Nephron progenitor cell (in vitro differentiated cells): ENCODE measurements around the gene SYNCRIP.

Source experiments
- DNase-seq: peaks from one replicate; pipeline ENCODE4 v3.0.0; 2021
- H3K27ac Mint-ChIP-seq: 2 replicates; pipeline ENCODE4 v1.8.0; 2021; ENCODE audit warnings: mild to moderate bottlenecking, moderate library complexity, mixed read lengths
- H3K27me3 Mint-ChIP-seq: 2 replicates; pipeline ENCODE4 v1.8.0; 2021; ENCODE audit warnings: mild to moderate bottlenecking, low read depth, mixed read lengths; ENCODE audit not compliant: poor library complexity
- H3K36me3 Mint-ChIP-seq: 2 replicates; pipeline ENCODE4 v1.8.0; 2021; ENCODE audit warnings: low read depth, mixed read lengths
- H3K4me1 Mint-ChIP-seq: 2 replicates; pipeline ENCODE4 v1.8.0; 2021; ENCODE audit warnings: mixed read lengths
- H3K4me3 Mint-ChIP-seq: 2 replicates; pipeline ENCODE4 v1.8.0; 2021; ENCODE audit warnings: mild to moderate bottlenecking, moderate library complexity, mixed read lengths
- H3K9me3 Mint-ChIP-seq: 2 replicates; pipeline ENCODE4 v1.8.0; 2021; ENCODE audit warnings: mild to moderate bottlenecking, moderate library complexity, mixed read lengths
- TF ChIP-seq, protein P1 (sequence below): fragments of 200-600 bp; sonication (generic); IDR thresholded peaks from 2 replicates; pipeline ENCODE4 v1.5.0; 2021; ENCODE audit warnings: antibody characterized with exemption

The SYNCRIP gene

DNA sequence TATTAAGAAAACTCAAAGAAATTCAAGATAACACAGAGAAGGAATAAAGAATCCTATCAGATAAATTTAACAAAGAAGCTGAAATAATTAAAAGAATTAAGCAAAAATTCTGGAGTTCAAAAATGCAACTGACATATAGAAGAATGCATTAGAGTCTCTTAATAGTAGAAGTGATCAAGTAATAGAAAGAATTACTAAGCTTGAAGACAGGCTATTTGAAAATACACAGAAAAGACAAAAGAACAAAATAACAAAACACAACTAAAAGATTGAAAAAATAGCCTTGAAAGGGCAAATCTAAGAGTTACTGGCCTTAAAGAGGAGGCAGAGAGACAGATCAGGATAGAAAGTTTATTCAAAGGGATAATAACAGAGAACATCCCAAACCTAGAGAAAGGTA lies 61.1 kb downstream of the SYNCRIP start:
- Mint-ChIP-seq H3K4me3 (no peak overlapping the region), H3K27me3 (peaks cover 3% of the 10 kb centered on the region), H3K36me3 (peaks cover 62% of the 10 kb centered on the region), H3K9me3 (peaks cover 57% of the 10 kb centered on the region), H3K27ac (no peak overlapping the region), H3K4me1 (peaks cover 7% of the 10 kb centered on the region)
- TF ChIP-seq, protein P1, sequence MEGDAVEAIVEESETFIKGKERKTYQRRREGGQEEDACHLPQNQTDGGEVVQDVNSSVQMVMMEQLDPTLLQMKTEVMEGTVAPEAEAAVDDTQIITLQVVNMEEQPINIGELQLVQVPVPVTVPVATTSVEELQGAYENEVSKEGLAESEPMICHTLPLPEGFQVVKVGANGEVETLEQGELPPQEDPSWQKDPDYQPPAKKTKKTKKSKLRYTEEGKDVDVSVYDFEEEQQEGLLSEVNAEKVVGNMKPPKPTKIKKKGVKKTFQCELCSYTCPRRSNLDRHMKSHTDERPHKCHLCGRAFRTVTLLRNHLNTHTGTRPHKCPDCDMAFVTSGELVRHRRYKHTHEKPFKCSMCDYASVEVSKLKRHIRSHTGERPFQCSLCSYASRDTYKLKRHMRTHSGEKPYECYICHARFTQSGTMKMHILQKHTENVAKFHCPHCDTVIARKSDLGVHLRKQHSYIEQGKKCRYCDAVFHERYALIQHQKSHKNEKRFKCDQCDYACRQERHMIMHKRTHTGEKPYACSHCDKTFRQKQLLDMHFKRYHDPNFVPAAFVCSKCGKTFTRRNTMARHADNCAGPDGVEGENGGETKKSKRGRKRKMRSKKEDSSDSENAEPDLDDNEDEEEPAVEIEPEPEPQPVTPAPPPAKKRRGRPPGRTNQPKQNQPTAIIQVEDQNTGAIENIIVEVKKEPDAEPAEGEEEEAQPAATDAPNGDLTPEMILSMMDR = no peak
- DNase-seq = no peak

GRCh38 chr6:85580878-85581267 lies 61.8 kb downstream of the SYNCRIP start:
- Mint-ChIP-seq H3K4me3 (no peak overlapping the region), H3K27ac (no peak overlapping the region), H3K36me3 (peaks cover 58% of the 10 kb centered on the region), H3K27me3 (peaks cover 3% of the 10 kb centered on the region), H3K4me1 (peaks cover 7% of the 10 kb centered on the region), H3K9me3 (peaks cover 53% of the 10 kb centered on the region)
- TF ChIP-seq, protein P1 = no peak
- no peak for DNase-seq

DNA sequence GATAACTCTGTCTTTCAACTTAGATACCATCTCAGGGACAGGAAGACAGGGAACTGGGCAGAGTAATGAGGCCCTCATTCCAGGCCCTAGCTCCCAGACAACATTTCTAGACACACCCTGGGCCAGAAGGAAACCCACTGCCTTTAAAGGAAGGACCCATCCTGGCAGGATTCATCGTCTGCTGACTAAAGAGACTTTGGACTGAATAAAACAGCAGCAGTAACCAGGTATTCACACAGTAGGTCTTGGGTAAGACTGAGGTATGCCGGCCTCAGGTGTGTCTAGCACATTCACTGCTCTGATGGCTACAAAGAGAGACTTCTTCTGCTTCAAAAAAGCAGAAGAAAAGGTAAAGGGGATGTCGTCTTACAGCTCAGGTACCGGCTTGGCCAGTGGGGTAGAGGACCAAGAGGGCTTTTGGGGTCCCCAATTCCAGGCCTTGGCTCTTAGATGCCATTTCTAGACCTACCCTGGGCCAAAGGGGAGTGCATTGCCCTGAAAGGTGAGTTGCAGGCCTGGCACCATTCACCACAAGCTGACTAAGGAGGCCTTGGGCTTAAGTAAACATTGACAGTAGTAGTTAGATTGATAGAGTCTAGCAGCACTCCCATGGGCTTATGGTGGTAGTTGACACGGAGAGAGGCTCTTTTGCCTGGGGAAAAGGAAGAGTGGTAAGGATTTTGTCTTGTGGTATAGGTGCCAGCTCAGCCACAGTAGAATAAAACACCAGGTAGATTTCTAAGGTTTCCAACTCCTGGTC lies 62.4 kb downstream of the SYNCRIP start:
- Mint-ChIP-seq H3K4me3 (peak overlapping the region; percentile 14), H3K4me1 (peaks cover 11% of the 10 kb centered on the region), H3K9me3 (peaks cover 48% of the 10 kb centered on the region), H3K36me3 (peaks cover 52% of the 10 kb centered on the region), H3K27ac (peak overlapping the region; percentile 7), H3K27me3 (peaks cover 2% of the 10 kb centered on the region)
- TF ChIP-seq, protein P1 = no peak
- no peak for DNase-seq

GRCh38 chr6:85579581-85579980 lies 63.1 kb downstream of the SYNCRIP start:
- H3K4me1 Mint-ChIP-seq = peaks cover 12% of the 10 kb centered on the region
- no peaks in the 10 kb centered on the region for H3K27me3 Mint-ChIP-seq
- no peak overlapping the region for H3K4me3 Mint-ChIP-seq
- TF ChIP-seq, protein P1 = no peak
- peaks cover 45% of the 10 kb centered on the region for H3K36me3 Mint-ChIP-seq
- DNase-seq = no peak
- H3K27ac Mint-ChIP-seq = peak overlapping the region; percentile 68
- peaks cover 40% of the 10 kb centered on the region for H3K9me3 Mint-ChIP-seq

- H3K36me3 Mint-ChIP-seq = peaks cover 18% of the 10 kb centered on the region
- H3K4me1 Mint-ChIP-seq = peaks cover 12% of the 10 kb centered on the region
- no peak for DNase-seq
Observed at GRCh38 chr6:85576476-85576875, 66.2 kb downstream of the SYNCRIP start.

More at GRCh38 chr6:85576476-85576875, 66.2 kb downstream of the SYNCRIP start:
- TF ChIP-seq, protein P1 = no peak
- H3K9me3 Mint-ChIP-seq = peaks cover 9% of the 10 kb centered on the region
- H3K27ac Mint-ChIP-seq = no peak overlapping the region
- H3K4me3 Mint-ChIP-seq = no peak overlapping the region
- H3K27me3 Mint-ChIP-seq = no peaks in the 10 kb centered on the region
